HG02973 (cell line): ENCODE data around the gene FBP2.

Experiments used
- ATAC-seq: cut with Tn5 transposase; IDR thresholded peaks from one replicate; pipeline ENCODE4 v1.9.1; 2021; ENCODE audit warnings: moderate library complexity; ENCODE audit not compliant: unreplicated experiment

The FBP2 gene

GRCh38 chr9:94593459-94594345 is at the start of gene FBP2:
Gene FBP2, minus strand, starts transcription at chr9:94593824. Its CDS starts 98 bp downstream, at chr9:94593726.
- ATAC-seq: no peak

GRCh38 chr9:94643176-94643575 is 49.6 kb upstream of the FBP2 start:
- no peak for ATAC-seq

- no peak for ATAC-seq
Measured at GRCh38 chr9:94642501-94642900, 48.9 kb upstream of the FBP2 start.

GRCh38 chr9:94639999-94640376 is 46.4 kb upstream of the FBP2 start:
- no peak for ATAC-seq

- peak; percentile 48 for ATAC-seq
Measured at GRCh38 chr9:94639061-94639998, 45.7 kb upstream of the FBP2 start, which contains the start of gene FBP1. Gene FBP1, minus strand, starts transcription at chr9:94639518. Its CDS starts 208 bp downstream, at chr9:94639310.

- ATAC-seq: no peak
Measured at GRCh38 chr9:94638335-94639060, 44.9 kb upstream of the FBP2 start.

GRCh38 chr9:94632737-94633136 is 39.1 kb upstream of the FBP2 start:
- ATAC-seq: no peak

GRCh38 chr9:94631599-94631998 is 38.0 kb upstream of the FBP2 start:
- ATAC-seq: no peak

GRCh38 chr9:94630833-94631232 is 37.2 kb upstream of the FBP2 start:
- no peak for ATAC-seq

GRCh38 chr9:94630281-94630680 is 36.7 kb upstream of the FBP2 start:
- ATAC-seq: no peak

- ATAC-seq: no peak
Measured at GRCh38 chr9:94627287-94627686, 33.7 kb upstream of the FBP2 start.

- no peak for ATAC-seq
Measured at GRCh38 chr9:94625835-94626234, 32.2 kb upstream of the FBP2 start.

GRCh38 chr9:94624629-94625028 is 31.0 kb upstream of the FBP2 start:
- no peak for ATAC-seq

GRCh38 chr9:94623253-94623652 is 29.6 kb upstream of the FBP2 start:
- no peak for ATAC-seq

GRCh38 chr9:94622087-94622800 is 28.6 kb upstream of the FBP2 start:
- no peak for ATAC-seq

GRCh38 chr9:94619026-94619425 is 25.4 kb upstream of the FBP2 start:
- ATAC-seq: no peak

GRCh38 chr9:94613003-94613402 is 19.4 kb upstream of the FBP2 start:
- no peak for ATAC-seq

- no peak for ATAC-seq
Measured at GRCh38 chr9:94612071-94612470, 18.4 kb upstream of the FBP2 start.

- no peak for ATAC-seq
Measured at GRCh38 chr9:94611638-94612068, 18.0 kb upstream of the FBP2 start.

GRCh38 chr9:94610181-94610606 is 16.6 kb upstream of the FBP2 start:
- no peak for ATAC-seq
